HL-60 (cell line): ENCODE data around the gene FGFR1OP2.

ENCODE experiments used
- CTCF ChIP-seq: IDR thresholded peaks from one replicate; pipeline ENCODE4 v1.5.1; 2011; ENCODE audit warnings: low read length, control low read depth, inconsistent platforms; ENCODE audit not compliant: insufficient read depth
- GABPA ChIP-seq: IDR thresholded peaks from 2 replicates; pipeline ENCODE4 v1.6.1; 2012; ENCODE audit warnings: low read depth
- POLR2AphosphoS5 ChIP-seq: IDR thresholded peaks from 2 replicates; pipeline ENCODE4 v1.6.1; 2012; ENCODE audit warnings: low read depth
- REST ChIP-seq: IDR thresholded peaks from 2 replicates; pipeline ENCODE4 v1.6.1; 2012; ENCODE audit warnings: low read depth; ENCODE audit not compliant: insufficient replicate concordance
- SPI1 ChIP-seq: IDR thresholded peaks from 2 replicates; pipeline ENCODE4 v1.6.1; 2012; ENCODE audit warnings: low read depth, mild to moderate bottlenecking, borderline replicate concordance

GRCh38 chr12:26937443-26937862 is 817 bp upstream of the FGFR1OP2 start:
- TF ChIP-seq CTCF (no peak), POLR2AphosphoS5 (no peak), GABPA (no peak), SPI1 (no peak), REST (no peak)
